COLO829 (cell line): Measurements from ENCODE around the gene ACOX2.
"Not testable (repeated sequence)": the region's sequence is repeated elsewhere in the genome, so short reads cannot be mapped to it uniquely, and the experiment has no call there.

ENCODE experiments used
- DNase-seq: peaks from one replicate; pipeline ENCODE4 v3.0.0; 2012; ENCODE audit warnings: low spot score

Gene ACOX2

GRCh38 chr3:58534592-58535494, 2.1 kb downstream of the ACOX2 start:
- DNase-seq, result no peak

- peak; percentile 90 for DNase-seq
Observed at GRCh38 chr3:58532794-58533220, 4.2 kb downstream of the ACOX2 start.

GRCh38 chr3:58531956-58532355, 5.0 kb downstream of the ACOX2 start:
- peak; percentile 48 for DNase-seq

GRCh38 chr3:58531555-58531954, 5.4 kb downstream of the ACOX2 start:
- no peak for DNase-seq

- no peak for DNase-seq
Observed at GRCh38 chr3:58530354-58530865, 6.6 kb downstream of the ACOX2 start.

GRCh38 chr3:58529516-58530353, 7.3 kb downstream of the ACOX2 start:
- DNase-seq, result no peak

GRCh38 chr3:58528629-58529028, 8.4 kb downstream of the ACOX2 start:
- DNase-seq, result peak; percentile 84

- not testable (repeated sequence) for DNase-seq
Observed at GRCh38 chr3:58527440-58527839, 9.6 kb downstream of the ACOX2 start.

- DNase-seq, result peak; percentile 97
Observed at GRCh38 chr3:58526515-58526957, 10.5 kb downstream of the ACOX2 start.

- no peak for DNase-seq
Observed at GRCh38 chr3:58524326-58524888, 12.6 kb downstream of the ACOX2 start.

GRCh38 chr3:58522759-58523425, 14.1 kb downstream of the ACOX2 start:
- DNase-seq, result no peak

GRCh38 chr3:58521917-58522631, 14.9 kb downstream of the ACOX2 start:
- no peak for DNase-seq

- DNase-seq, result no peak
Observed at GRCh38 chr3:58521336-58521670, 15.7 kb downstream of the ACOX2 start.

GRCh38 chr3:58520403-58521335, 16.3 kb downstream of the ACOX2 start:
- DNase-seq, result no peak

- no peak for DNase-seq
Observed at GRCh38 chr3:58519668-58520402, 17.2 kb downstream of the ACOX2 start.

GRCh38 chr3:58518291-58518789, 18.6 kb downstream of the ACOX2 start:
- DNase-seq, result no peak

- no peak for DNase-seq
Observed at GRCh38 chr3:58514405-58514804, 22.6 kb downstream of the ACOX2 start.

GRCh38 chr3:58508437-58508836, 28.6 kb downstream of the ACOX2 start:
- no peak for DNase-seq
